GM12878 (cell line): ENCODE results near the gene NSUN2. TPM values are rescaled to one million over a fixed set of nuclear protein-coding genes. Genes with fewer than 3 reads are reported as not detected.

Experiments
- ATAC-seq: fragments of 200-7000 bp; cut with Tn5 transposase; 3 replicates; pipeline ENCODE4 v1.9.1; 2020; ENCODE audit warnings: mild to moderate bottlenecking, moderate library complexity
- BruUV-seq: library from RNA; stranded (reverse); fragments of 400-500 nt; replicated peaks from 2 replicates; lab custom pipeline; 2021; lab: Mats Ljungman, UMichigan
- CTCF ChIA-PET: fragments of 300-600 bp; sonication (Branson Sonifier 250); formaldehyde crosslinking; extraction: SDS; loops from one replicate; lab custom pipeline; 2021; ENCODE audit warnings: inconsistent platforms; lab: Yijun Ruan, JAX
- POLR2A ChIA-PET: fragments of 350-600 bp; formaldehyde crosslinking; extraction: SDS; loops from one replicate; lab custom pipeline; 2021; ENCODE audit warnings: inconsistent platforms; lab: Charles Lee
- RAD21 ChIA-PET: fragments of 300-600 bp; sonication (Branson Sonifier 250); formaldehyde crosslinking; loops from one replicate; lab custom pipeline; 2023; ENCODE audit warnings: antibody characterized with exemption; ENCODE audit not compliant: unreplicated experiment; lab: Charles Lee
- SMC1A ChIA-PET: fragments of 300-600 bp; sonication (Branson Sonifier 250); formaldehyde crosslinking; loops from one replicate; lab custom pipeline; 2023; ENCODE audit not compliant: unreplicated experiment, uncharacterized antibody; lab: Charles Lee
- DNase-seq: peaks from one replicate; pipeline ENCODE4 v3.0.0-alpha.2; 2011; ENCODE audit warnings: low read depth, low spot score
- FAIRE-seq: peaks from 3 replicates; lab custom pipeline; 2011; peaks lifted over from hg19 to GRCh38; lab: Jason Lieb, UNC
- H2AFZ ChIP-seq: 2 replicates; pipeline ENCODE4 v1.6.0; 2011; ENCODE audit warnings: low read depth, low read length, control low read depth; ENCODE audit not compliant: control insufficient read depth
- H3K27ac ChIP-seq: 2 replicates; pipeline ENCODE4 v1.5.1; 2011; ENCODE audit warnings: control low read depth; ENCODE audit not compliant: control insufficient read depth, insufficient read depth
- H3K27me3 ChIP-seq, 2 experiments: replicated peaks in 1 of 2; 2 replicates each; pipeline versions ENCODE4 v1.6.0 to v1.6.1; 2011; ENCODE audit warnings: low read length in 1 of 2; ENCODE audit not compliant: control insufficient read depth in 2 of 2, insufficient read depth in 2 of 2
- H3K36me3 ChIP-seq, 2 experiments: 2 replicates each; pipeline ENCODE4 v1.5.1; 2011; ENCODE audit warnings: low read length in 1 of 2; ENCODE audit not compliant: control insufficient read depth in 2 of 2, insufficient read depth in 2 of 2
- H3K4me1 ChIP-seq: 2 replicates; pipeline ENCODE4 v1.6.1; 2011; ENCODE audit warnings: mild to moderate bottlenecking, low read length, moderate library complexity, mixed read lengths; ENCODE audit not compliant: control insufficient read depth, insufficient read depth
- H3K4me2 ChIP-seq: 2 replicates; pipeline ENCODE4 v1.6.0; 2011; ENCODE audit warnings: control low read depth; ENCODE audit not compliant: control insufficient read depth, insufficient read depth
- H3K4me3 ChIP-seq: fragments of 200-600 bp; sonication (generic); 2 replicates; pipeline ENCODE4 v1.5.1; 2016
- H3K79me2 ChIP-seq: 2 replicates; pipeline ENCODE4 v1.6.0; 2011; ENCODE audit warnings: low read length; ENCODE audit not compliant: control insufficient read depth, insufficient read depth
- H3K9ac ChIP-seq: 2 replicates; pipeline ENCODE4 v1.8.0; 2011; ENCODE audit warnings: low read length, control low read depth, mixed read lengths; ENCODE audit not compliant: control insufficient read depth, insufficient read depth
- H3K9me3 ChIP-seq: replicated peaks from 3 replicates; pipeline ENCODE4 v1.5.1; 2011; ENCODE audit warnings: mild to moderate bottlenecking, low read length; ENCODE audit not compliant: control insufficient read depth, insufficient read depth
- H4K20me1 ChIP-seq: 2 replicates; pipeline ENCODE4 v1.6.0; 2011; ENCODE audit not compliant: control insufficient read depth, insufficient read depth
- DPF2 ChIP-seq: fragments of 450-650 bp; IDR thresholded peaks from 2 replicates; pipeline ENCODE4 v1.6.1; 2017; ENCODE audit warnings: mild to moderate bottlenecking
- EP300 ChIP-seq, 2 experiments: fragments of 150-350 bp in 1 of 2; IDR thresholded peaks; 2 replicates each; pipeline ENCODE4 v1.6.1; 2011 to 2012; ENCODE audit warnings: low read depth in 2 of 2, low read length in 2 of 2, borderline replicate concordance in 1 of 2, improper control_type of control experiment in 1 of 2, inconsistent platforms in 1 of 2; ENCODE audit not compliant: control insufficient read depth in 1 of 2
- MXI1 ChIP-seq: fragments of 150-350 bp; IDR thresholded peaks from 2 replicates; pipeline ENCODE4 v1.6.1; 2011; ENCODE audit warnings: low read depth, mild to moderate bottlenecking, inconsistent platforms, low read length, improper control_type of control experiment
- RAD21 ChIP-seq: IDR thresholded peaks from 2 replicates; pipeline ENCODE4 v1.6.1; 2011; ENCODE audit warnings: mild to moderate bottlenecking, low read depth, low read length, moderate library complexity; ENCODE audit not compliant: insufficient read depth
- SKIL ChIP-seq: fragments of 450-650 bp; IDR thresholded peaks from 2 replicates; pipeline ENCODE4 v1.6.1; 2017; ENCODE audit warnings: mild to moderate bottlenecking, low read depth, inconsistent platforms; ENCODE audit not compliant: poor library complexity, severe bottlenecking
- SUPT20H ChIP-seq: IDR thresholded peaks from 2 replicates; pipeline ENCODE4 v1.6.1; 2011; ENCODE audit warnings: low read depth, mild to moderate bottlenecking, low read length, moderate library complexity, borderline replicate concordance; ENCODE audit not compliant: control insufficient read depth
- USF1 ChIP-seq: IDR thresholded peaks from 2 replicates; pipeline ENCODE4 v1.6.1; 2011; ENCODE audit warnings: borderline replicate concordance, low read depth, mild to moderate bottlenecking, moderate library complexity, mixed read lengths, low read length; ENCODE audit not compliant: insufficient read depth; ENCODE audit errors: extremely low read length
- WGBS: methylation state at CpG from one replicate; pipeline ENCODE4 v1.1.6; 2016; ENCODE audit warnings: low lambda C conversion rate; ENCODE audit not compliant: insufficient replicate concordance, insufficient coverage; ENCODE audit errors: missing lambda C conversion rate; 5-methylcytosine and 5-hydroxymethylcytosine counted together
- in situ Hi-C: fragments of 300-500 bp; cut with MboI; formaldehyde crosslinking; loops from 9 replicates; pipeline ENCODE4 v1.14.3; 2018; ENCODE audit warnings: mixed read lengths
- intact Hi-C: fragments of 100-400 bp; cut with micrococcal nuclease; formaldehyde crosslinking; loops from one replicate; pipeline ENCODE4 v1.14.2; 2022; ENCODE audit not compliant: unreplicated experiment
- polyA plus RNA-seq, 11 experiments: library from polyadenylated mRNA; depleted of rRNA in 4 of 11; unstranded in 6 of 11; stranded (reverse) in 5 of 11; fragments of >200 nt; fragmentation: Nextera tagmentation in 4 of 11; fragmentation: Illumina TruSeq in 1 of 11; extraction: Ambion mirVana in 4 of 11; extraction: Trizol in 1 of 11; gene quantifications; 1 replicate in 1 of 11; 2 replicates in 10 of 11; pipeline versions ENCODE4 v1.2.1 to v1.2.3, GENCODE V29; 2011 to 2016; ENCODE audit warnings: inconsistent platforms in 2 of 11, missing spikeins in 2 of 11, low read depth in 1 of 11
- total RNA-seq, 4 experiments: library from RNA; depleted of rRNA in 3 of 4; stranded (reverse); fragments of >200 nt in 3 of 4; fragmentation: Illumina TruSeq in 1 of 4; extraction: Trizol in 1 of 4; gene quantifications; 2 replicates each; pipeline versions ENCODE4 v1.2.1 to v1.2.3, GENCODE V29; 2013 to 2021

Gene NSUN2
- total and polyA plus RNA-seq, 10 of the 15 experiments (the other 5 are each of a cell fraction or from before 2014, with no cell fraction given) = 8.0 to 112 (median 91.1) TPM

- no TSS peak for BruUV-seq
- ChIA-PET CTCF (interaction anchor here (1.4 kb wide), 1 partner anchor 28 kb away, joined by 5 read pairs; no protein-coding TSS in a partner anchor), SMC1A (no interaction called here), POLR2A (no interaction called here), RAD21 (no interaction called here)
- H3K4me3 ChIP-seq = no peak overlapping the region
- in situ Hi-C loops (no loop called here), intact Hi-C loops (no loop called here)
- no peaks in the 10 kb centered on the region for H3K36me3 ChIP-seq
- no peaks in the 10 kb centered on the region for H4K20me1 ChIP-seq
- no peak overlapping the region for H3K9ac ChIP-seq
- 55% methylated on average over 6 of the region's 6 CpGs for WGBS
- ATAC-seq = no peak
- no peaks in the 10 kb centered on the region for H3K4me1 ChIP-seq
- H2AFZ ChIP-seq = no peak overlapping the region
- no peak for FAIRE-seq
- no peaks in the 10 kb centered on the region for H3K79me2 ChIP-seq
- H3K27me3 ChIP-seq = no peaks in the 10 kb centered on the region
- no peak overlapping the region for H3K4me2 ChIP-seq
- no peak overlapping the region for H3K27ac ChIP-seq
- H3K9me3 ChIP-seq = no peaks in the 10 kb centered on the region; the same call in 2 of the 3 replicates
- TF ChIP-seq DPF2 = no peak
- TF ChIP-seq MXI1 = no peak
- no peak for TF ChIP-seq RAD21
- TF ChIP-seq SUPT20H = no peak
- no peak for TF ChIP-seq SKIL
- no peak for TF ChIP-seq USF1
- no peak for TF ChIP-seq EP300 (IDR thresholded peaks at IDR 0.05; ENCODE audit: borderline replicate concordance in 1 of 2, control insufficient read depth in 1 of 2, low read depth in 2 of 2, low read length in 2 of 2)
- DNase-seq = no peak
Measured at GRCh38 chr5:6680922-6681321, 48.1 kb upstream of the NSUN2 start.
